GM12891 (cell line): ENCODE measurements around the gene FILIP1L.

Experiments
- DNase-seq: peaks from one replicate; pipeline ENCODE4 v3.0.0; 2011; ENCODE audit warnings: low spot score; ENCODE audit not compliant: insufficient read length
- FAIRE-seq: peaks from 2 replicates; lab custom pipeline; 2011; peaks lifted over from hg19 to GRCh38; lab: Jason Lieb, UNC
- PAX5 ChIP-seq: IDR thresholded peaks from 2 replicates; pipeline ENCODE4 v1.6.1; 2011; ENCODE audit warnings: low read length, moderate library complexity, mild to moderate bottlenecking; ENCODE audit not compliant: insufficient read depth, severe bottlenecking
- POLR2A ChIP-seq: IDR thresholded peaks from 2 replicates; pipeline ENCODE4 v1.6.1; 2011; ENCODE audit warnings: low read depth, low read length, control low read depth
- POLR2AphosphoS5 ChIP-seq: IDR thresholded peaks from 2 replicates; pipeline ENCODE4 v1.6.1; 2011; ENCODE audit warnings: low read depth, low read length, control low read depth
- POU2F2 ChIP-seq: IDR thresholded peaks from 2 replicates; pipeline ENCODE4 v1.6.1; 2011; ENCODE audit warnings: low read depth, mild to moderate bottlenecking, control low read depth, low read length, moderate library complexity
- SPI1 ChIP-seq: IDR thresholded peaks from 2 replicates; pipeline ENCODE4 v1.6.1; 2011; ENCODE audit warnings: low read depth, low read length, control low read depth
- TAF1 ChIP-seq: IDR thresholded peaks from 2 replicates; pipeline ENCODE4 v1.6.1; 2011; ENCODE audit warnings: low read depth, low read length, control low read depth

FILIP1L gene

DNA sequence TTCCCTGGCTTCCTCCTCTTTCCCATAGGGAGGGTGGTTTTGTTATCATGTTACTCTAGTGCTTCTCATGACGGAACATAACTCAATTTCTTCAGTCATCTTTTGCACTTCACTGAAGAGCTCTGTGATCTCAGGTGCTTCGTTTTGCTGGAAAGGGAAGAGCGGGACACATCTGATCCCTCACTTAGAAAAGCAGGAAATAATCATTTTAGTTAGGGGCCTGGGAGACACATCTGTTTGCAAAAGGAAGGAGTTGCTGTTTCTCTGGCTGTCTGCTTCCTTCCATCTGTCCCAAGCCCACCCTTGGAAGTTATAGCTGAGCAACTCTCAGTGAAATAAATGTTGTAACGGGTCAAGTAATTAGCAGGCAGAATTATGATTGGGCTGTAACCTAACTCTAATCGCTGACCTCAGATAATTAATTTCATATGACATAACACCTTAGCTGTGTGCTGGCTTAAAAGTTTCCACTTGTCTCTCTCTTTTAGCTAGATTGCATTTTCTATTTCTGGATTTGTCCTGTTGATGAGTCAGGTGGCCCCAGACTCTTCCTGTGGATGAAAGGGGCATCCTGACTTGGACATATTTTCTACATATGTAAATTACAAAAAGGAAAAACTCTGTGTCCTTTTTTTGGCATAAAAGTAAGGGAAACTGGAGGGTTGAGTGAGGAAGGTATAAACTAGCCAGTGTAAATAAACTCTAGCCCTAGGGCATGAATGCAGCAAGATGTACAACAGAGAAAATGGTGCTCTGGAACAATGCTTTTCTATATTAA is 11.0 kb upstream of the FILIP1L start:
- FAIRE-seq (no peak), DNase-seq (no peak)
- no peak for TF ChIP-seq POLR2A
- no peak for TF ChIP-seq POU2F2
- no peak for TF ChIP-seq POLR2AphosphoS5
- TF ChIP-seq PAX5: no peak
- TF ChIP-seq TAF1: no peak
- no peak for TF ChIP-seq SPI1

DNA sequence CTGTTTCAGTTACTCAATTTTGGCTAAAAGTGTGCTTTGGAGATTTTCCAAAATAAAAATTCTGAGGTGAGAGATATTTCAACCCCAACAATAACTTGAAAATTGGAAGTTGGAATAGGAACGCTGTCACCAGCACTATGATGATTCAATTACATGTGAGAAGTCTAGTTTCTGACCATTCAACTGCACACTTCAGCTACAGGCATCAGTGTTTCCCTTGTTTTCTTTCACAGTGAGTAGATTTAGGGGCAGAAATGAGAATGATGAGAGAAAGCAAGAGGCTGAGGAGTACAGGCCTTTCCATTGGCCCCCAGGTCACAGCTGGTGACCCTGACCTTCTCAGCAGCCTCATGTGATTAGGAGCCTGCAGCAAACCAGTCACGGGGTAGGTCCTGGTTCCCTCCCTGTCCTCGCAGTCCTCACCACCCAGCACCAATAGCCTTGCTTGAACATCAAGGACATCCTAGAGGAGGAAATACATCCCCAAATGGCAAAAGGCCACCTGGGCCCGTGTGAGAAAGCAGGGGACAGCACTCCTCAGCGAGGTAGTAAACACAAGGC is 10.0 kb upstream of the FILIP1L start:
- FAIRE-seq: no peak
- no peak for DNase-seq
- TF ChIP-seq TAF1 (no peak), PAX5 (no peak), POLR2A (no peak)

GRCh38 chr3:100123112-100123511 is 8.8 kb upstream of the FILIP1L start:
- DNase-seq: no peak
- TF ChIP-seq POLR2AphosphoS5: no peak
- no peak for TF ChIP-seq POLR2A
- no peak for TF ChIP-seq PAX5
- no peak for TF ChIP-seq SPI1
- no peak for TF ChIP-seq TAF1
- no peak for TF ChIP-seq POU2F2
- no peak for FAIRE-seq

DNA sequence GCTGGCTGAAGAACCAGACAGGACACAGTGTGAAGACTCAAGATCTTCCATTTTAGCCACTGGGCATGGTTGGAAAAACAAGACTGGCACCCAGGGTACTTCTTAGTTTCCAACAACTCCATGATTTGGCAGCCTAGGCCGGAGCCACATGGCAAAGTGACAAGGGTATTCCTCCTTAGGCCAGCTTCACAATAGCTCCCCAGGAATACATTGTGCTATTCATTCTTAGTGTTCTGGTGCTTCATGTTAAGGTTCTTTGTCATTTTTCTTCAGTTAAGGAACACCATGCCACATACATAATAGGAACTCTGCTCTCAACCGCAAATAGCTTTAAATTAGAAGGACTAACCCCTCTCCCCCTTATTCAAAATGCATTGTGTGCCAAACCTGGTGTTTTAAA is 8.0 kb upstream of the FILIP1L start:
- FAIRE-seq: no peak
- TF ChIP-seq POLR2A: no peak
- TF ChIP-seq POU2F2: no peak
- no peak for TF ChIP-seq SPI1
- TF ChIP-seq PAX5: no peak
- no peak for TF ChIP-seq POLR2AphosphoS5
- TF ChIP-seq TAF1: no peak

DNA sequence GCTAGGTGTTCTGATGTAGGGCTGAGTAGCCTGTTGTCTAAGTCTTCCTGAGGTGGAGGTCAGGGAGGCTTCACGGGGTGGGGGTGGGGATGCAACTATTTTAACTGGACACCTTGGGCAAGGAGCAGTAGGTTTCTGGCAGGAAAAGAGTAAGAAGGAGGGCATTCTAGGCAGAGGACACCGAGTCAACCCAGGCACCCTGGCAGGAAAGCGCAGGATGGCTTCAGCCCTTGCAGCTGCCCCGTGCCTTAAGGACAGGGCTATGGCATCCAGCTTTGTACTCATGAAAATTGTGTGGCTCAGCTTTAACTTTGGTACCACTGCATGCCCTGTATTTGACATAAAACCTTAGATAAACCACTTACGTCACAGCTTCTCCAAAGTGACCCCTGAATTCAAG is 6.4 kb upstream of the FILIP1L start:
- no peak for TF ChIP-seq SPI1
- no peak for TF ChIP-seq POLR2A
- no peak for TF ChIP-seq POLR2AphosphoS5
- TF ChIP-seq PAX5: no peak
- no peak for TF ChIP-seq POU2F2
- no peak for TF ChIP-seq TAF1
- DNase-seq: no peak
- FAIRE-seq: no peak

More for the DNA sequence above, 8.0 kb upstream of the FILIP1L start:
- DNase-seq: no peak

- DNase-seq (no peak), FAIRE-seq (no peak)
- TF ChIP-seq TAF1: no peak
- TF ChIP-seq POLR2AphosphoS5: no peak
- no peak for TF ChIP-seq POU2F2
- no peak for TF ChIP-seq SPI1
- TF ChIP-seq PAX5: no peak
- no peak for TF ChIP-seq POLR2A
Observed at GRCh38 chr3:100120012-100120411, 5.7 kb upstream of the FILIP1L start.

GRCh38 chr3:100117093-100117492 is 2.8 kb upstream of the FILIP1L start:
- no peak for FAIRE-seq
- no peak for DNase-seq
- TF ChIP-seq TAF1 (no peak), SPI1 (no peak), POLR2AphosphoS5 (no peak), POLR2A (no peak), PAX5 (no peak), POU2F2 (no peak)

DNA sequence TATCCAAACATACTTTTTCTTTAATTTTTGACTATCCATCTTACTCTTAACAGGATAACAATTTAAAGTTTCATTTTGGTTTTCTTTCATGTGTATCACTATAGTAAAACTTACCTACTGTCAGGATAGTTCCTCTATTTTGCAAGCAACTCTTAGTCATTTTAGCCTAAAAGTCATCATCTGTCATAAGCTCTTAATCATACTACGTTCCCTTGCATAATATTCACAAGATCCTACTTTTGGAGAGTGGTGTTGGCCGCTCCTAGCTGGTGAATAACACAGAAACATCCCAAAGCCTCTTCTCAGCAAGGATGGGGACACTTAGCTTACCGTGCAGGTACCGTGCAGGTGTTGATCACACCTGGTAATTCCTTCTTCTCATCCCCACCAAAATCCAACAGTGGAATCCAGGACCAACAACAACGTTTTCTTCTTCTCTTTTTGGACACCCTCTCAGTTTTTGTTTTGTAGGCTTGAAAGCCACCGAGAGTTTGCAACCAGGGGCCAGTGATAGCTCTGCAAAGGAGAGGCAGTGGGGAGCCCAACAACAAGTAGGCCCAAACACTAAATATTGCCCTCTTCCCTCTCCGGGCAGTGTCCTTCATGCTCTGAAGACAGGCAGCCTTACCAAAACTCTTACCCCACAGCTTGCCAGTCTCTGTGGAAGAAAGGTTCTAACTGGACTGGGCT is 433 bp downstream of the FILIP1L start:
- DNase-seq (no peak), FAIRE-seq (no peak)
- TF ChIP-seq TAF1 (no peak), SPI1 (no peak), POLR2AphosphoS5 (no peak), POU2F2 (no peak), PAX5 (no peak), POLR2A (no peak)

GRCh38 chr3:100111728-100112127 is 2.6 kb downstream of the FILIP1L start:
- no peak for TF ChIP-seq SPI1
- TF ChIP-seq TAF1: no peak
- TF ChIP-seq PAX5: no peak
- TF ChIP-seq POLR2A: no peak
- TF ChIP-seq POLR2AphosphoS5: no peak
- no peak for TF ChIP-seq POU2F2
- FAIRE-seq: no peak
- DNase-seq: no peak
